ENCODE results near the gene APOE. TPM values are rescaled to one million over a fixed set of nuclear protein-coding genes. Genes with fewer than 3 reads are reported as not detected.
A peak's percentile ranks its signal among the peaks of the same experiment; 100 is the strongest.

APOE gene
- total and polyA plus RNA-seq, 9 of the 15 experiments (the other 6 are each of a cell fraction or from before 2014, with no cell fraction given), result 0.14 to 180 (median 58.1) TPM; not detected in 1

DNA sequence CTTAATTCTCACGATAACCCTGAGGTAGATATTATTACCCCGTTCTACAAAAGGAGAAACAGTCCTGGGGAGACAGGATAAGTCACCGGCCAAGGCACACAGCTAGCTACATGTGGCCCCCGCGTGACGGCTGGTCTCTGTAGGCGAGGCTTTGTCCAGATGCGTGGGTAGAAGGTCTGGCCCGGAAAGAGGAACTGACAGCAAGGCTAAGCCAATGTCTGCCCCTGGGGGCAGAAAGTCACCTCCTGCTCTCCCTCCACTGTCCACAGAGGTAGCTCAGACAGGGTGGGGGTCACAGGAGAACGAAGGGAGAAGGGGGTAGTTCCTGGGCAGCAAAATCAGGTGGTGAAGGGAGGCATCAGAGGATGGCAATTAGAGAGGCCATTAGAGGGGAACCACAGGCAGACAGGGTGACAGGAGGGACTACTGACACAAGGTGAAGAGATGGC lies 38.2 kb downstream of the APOE start (continued):
- TF ChIP-seq, protein P1, sequence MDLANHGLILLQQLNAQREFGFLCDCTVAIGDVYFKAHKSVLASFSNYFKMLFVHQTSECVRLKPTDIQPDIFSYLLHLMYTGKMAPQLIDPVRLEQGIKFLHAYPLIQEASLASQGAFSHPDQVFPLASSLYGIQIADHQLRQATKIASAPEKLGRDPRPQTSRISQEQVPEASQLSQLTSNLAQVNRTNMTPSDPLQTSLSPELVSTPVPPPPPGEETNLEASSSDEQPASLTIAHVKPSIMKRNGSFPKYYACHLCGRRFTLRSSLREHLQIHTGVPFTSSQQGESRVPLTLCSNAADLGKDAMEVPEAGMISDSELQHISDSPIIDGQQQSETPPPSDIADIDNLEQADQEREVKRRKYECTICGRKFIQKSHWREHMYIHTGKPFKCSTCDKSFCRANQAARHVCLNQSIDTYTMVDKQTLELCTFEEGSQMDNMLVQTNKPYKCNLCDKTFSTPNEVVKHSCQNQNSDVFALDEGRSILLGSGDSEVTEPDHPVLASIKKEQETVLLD (IDR thresholded peaks at IDR 0.05), result peak; percentile 38; the same call in 1 of the 2 replicates
- peak; percentile 46; the same call in 1 of the 2 replicates for TF ChIP-seq DMBX1 (CRISPR knock-in tag; IDR thresholded peaks at IDR 0.05; ENCODE audit: borderline replicate concordance)
- TF ChIP-seq HDAC8 (tag; IDR thresholded peaks at IDR 0.05), result no peak
- no peak for TF ChIP-seq GABPB2 (CRISPR knock-in tag; conservative IDR thresholded peaks at IDR 0.05)
- TF ChIP-seq MTA3 (IDR thresholded peaks at IDR 0.05; ENCODE audit: borderline replicate concordance), result peak; percentile 81
- no peak for TF ChIP-seq TRIM24 (IDR thresholded peaks at IDR 0.05)
- TF ChIP-seq ZNF41 (CRISPR knock-in tag; conservative IDR thresholded peaks at IDR 0.05), result 0 out of 2 replicates have a peak, but pooled peaks have one; percentile 14
- TF ChIP-seq, protein P2, sequence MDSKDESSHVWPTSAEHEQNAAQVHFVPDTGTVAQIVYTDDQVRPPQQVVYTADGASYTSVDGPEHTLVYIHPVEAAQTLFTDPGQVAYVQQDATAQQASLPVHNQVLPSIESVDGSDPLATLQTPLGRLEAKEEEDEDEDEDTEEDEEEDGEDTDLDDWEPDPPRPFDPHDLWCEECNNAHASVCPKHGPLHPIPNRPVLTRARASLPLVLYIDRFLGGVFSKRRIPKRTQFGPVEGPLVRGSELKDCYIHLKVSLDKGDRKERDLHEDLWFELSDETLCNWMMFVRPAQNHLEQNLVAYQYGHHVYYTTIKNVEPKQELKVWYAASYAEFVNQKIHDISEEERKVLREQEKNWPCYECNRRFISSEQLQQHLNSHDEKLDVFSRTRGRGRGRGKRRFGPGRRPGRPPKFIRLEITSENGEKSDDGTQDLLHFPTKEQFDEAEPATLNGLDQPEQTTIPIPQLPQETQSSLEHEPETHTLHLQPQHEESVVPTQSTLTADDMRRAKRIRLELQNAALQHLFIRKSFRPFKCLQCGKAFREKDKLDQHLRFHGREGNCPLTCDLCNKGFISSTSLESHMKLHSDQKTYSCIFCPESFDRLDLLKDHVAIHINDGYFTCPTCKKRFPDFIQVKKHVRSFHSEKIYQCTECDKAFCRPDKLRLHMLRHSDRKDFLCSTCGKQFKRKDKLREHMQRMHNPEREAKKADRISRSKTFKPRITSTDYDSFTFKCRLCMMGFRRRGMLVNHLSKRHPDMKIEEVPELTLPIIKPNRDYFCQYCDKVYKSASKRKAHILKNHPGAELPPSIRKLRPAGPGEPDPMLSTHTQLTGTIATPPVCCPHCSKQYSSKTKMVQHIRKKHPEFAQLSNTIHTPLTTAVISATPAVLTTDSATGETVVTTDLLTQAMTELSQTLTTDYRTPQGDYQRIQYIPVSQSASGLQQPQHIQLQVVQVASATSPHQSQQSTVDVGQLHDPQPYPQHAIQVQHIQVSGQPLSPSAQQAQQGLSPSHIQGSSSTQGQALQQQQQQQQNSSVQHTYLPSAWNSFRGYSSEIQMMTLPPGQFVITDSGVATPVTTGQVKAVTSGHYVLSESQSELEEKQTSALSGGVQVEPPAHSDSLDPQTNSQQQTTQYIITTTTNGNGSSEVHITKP (IDR thresholded peaks at IDR 0.05; ENCODE audit: partially characterized antibody), result peak; percentile 7
- TF ChIP-seq, protein P3, sequence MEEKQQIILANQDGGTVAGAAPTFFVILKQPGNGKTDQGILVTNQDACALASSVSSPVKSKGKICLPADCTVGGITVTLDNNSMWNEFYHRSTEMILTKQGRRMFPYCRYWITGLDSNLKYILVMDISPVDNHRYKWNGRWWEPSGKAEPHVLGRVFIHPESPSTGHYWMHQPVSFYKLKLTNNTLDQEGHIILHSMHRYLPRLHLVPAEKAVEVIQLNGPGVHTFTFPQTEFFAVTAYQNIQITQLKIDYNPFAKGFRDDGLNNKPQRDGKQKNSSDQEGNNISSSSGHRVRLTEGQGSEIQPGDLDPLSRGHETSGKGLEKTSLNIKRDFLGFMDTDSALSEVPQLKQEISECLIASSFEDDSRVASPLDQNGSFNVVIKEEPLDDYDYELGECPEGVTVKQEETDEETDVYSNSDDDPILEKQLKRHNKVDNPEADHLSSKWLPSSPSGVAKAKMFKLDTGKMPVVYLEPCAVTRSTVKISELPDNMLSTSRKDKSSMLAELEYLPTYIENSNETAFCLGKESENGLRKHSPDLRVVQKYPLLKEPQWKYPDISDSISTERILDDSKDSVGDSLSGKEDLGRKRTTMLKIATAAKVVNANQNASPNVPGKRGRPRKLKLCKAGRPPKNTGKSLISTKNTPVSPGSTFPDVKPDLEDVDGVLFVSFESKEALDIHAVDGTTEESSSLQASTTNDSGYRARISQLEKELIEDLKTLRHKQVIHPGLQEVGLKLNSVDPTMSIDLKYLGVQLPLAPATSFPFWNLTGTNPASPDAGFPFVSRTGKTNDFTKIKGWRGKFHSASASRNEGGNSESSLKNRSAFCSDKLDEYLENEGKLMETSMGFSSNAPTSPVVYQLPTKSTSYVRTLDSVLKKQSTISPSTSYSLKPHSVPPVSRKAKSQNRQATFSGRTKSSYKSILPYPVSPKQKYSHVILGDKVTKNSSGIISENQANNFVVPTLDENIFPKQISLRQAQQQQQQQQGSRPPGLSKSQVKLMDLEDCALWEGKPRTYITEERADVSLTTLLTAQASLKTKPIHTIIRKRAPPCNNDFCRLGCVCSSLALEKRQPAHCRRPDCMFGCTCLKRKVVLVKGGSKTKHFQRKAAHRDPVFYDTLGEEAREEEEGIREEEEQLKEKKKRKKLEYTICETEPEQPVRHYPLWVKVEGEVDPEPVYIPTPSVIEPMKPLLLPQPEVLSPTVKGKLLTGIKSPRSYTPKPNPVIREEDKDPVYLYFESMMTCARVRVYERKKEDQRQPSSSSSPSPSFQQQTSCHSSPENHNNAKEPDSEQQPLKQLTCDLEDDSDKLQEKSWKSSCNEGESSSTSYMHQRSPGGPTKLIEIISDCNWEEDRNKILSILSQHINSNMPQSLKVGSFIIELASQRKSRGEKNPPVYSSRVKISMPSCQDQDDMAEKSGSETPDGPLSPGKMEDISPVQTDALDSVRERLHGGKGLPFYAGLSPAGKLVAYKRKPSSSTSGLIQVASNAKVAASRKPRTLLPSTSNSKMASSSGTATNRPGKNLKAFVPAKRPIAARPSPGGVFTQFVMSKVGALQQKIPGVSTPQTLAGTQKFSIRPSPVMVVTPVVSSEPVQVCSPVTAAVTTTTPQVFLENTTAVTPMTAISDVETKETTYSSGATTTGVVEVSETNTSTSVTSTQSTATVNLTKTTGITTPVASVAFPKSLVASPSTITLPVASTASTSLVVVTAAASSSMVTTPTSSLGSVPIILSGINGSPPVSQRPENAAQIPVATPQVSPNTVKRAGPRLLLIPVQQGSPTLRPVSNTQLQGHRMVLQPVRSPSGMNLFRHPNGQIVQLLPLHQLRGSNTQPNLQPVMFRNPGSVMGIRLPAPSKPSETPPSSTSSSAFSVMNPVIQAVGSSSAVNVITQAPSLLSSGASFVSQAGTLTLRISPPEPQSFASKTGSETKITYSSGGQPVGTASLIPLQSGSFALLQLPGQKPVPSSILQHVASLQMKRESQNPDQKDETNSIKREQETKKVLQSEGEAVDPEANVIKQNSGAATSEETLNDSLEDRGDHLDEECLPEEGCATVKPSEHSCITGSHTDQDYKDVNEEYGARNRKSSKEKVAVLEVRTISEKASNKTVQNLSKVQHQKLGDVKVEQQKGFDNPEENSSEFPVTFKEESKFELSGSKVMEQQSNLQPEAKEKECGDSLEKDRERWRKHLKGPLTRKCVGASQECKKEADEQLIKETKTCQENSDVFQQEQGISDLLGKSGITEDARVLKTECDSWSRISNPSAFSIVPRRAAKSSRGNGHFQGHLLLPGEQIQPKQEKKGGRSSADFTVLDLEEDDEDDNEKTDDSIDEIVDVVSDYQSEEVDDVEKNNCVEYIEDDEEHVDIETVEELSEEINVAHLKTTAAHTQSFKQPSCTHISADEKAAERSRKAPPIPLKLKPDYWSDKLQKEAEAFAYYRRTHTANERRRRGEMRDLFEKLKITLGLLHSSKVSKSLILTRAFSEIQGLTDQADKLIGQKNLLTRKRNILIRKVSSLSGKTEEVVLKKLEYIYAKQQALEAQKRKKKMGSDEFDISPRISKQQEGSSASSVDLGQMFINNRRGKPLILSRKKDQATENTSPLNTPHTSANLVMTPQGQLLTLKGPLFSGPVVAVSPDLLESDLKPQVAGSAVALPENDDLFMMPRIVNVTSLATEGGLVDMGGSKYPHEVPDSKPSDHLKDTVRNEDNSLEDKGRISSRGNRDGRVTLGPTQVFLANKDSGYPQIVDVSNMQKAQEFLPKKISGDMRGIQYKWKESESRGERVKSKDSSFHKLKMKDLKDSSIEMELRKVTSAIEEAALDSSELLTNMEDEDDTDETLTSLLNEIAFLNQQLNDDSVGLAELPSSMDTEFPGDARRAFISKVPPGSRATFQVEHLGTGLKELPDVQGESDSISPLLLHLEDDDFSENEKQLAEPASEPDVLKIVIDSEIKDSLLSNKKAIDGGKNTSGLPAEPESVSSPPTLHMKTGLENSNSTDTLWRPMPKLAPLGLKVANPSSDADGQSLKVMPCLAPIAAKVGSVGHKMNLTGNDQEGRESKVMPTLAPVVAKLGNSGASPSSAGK (IDR thresholded peaks at IDR 0.05), result peak; percentile 98
- TF ChIP-seq YY1 (IDR thresholded peaks at IDR 0.05; ENCODE audit: borderline replicate concordance in 1 of 3, control insufficient read depth in 1 of 3, extremely low read depth in 1 of 3, insufficient read depth in 3 of 3, insufficient read length in 1 of 3, insufficient replicate concordance in 2 of 3, low read depth in 1 of 3, low read length in 2 of 3), result peak in 2 of 3 experiments; percentile 35 to 61
